ENCODE data around the gene GPC6.

DNA sequence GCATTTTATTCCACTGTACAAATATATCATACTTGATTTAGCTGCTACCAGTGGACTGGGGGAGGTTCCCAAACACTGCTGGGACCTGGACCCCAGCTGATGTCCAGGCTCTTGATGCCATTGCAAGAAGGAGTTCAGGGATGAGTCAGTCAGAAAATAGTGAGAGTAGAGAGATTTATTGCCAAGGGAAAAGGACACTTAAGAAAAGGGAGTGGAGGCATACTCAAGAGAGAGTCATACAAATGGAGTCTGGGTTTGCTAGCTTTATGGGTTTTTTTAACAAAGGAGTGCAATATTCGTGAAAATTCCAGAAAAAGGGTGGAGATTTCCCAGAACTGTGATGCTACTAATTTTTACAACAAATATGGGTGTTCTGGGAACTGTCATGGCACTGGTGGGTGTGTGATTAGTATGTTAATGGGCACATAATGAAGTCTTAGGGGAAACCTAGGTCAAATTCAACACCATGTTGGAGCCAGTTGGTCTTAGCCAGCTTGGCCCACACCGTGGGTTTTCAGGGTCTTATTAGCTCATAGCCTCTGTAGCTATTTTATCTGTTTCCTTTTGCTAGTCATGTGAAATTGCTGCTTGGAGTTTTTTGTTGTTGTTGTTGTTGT is 36.2 kb downstream of the GPC6 start:
- TF ChIP-seq, protein P1, sequence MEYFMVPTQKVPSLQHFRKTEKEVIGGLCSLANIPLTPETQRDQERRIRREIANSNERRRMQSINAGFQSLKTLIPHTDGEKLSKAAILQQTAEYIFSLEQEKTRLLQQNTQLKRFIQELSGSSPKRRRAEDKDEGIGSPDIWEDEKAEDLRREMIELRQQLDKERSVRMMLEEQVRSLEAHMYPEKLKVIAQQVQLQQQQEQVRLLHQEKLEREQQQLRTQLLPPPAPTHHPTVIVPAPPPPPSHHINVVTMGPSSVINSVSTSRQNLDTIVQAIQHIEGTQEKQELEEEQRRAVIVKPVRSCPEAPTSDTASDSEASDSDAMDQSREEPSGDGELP (CRISPR knock-in tag; IDR thresholded peaks at IDR 0.05; ENCODE audit: borderline replicate concordance) = no peak
- TF ChIP-seq SMARCE1 (IDR thresholded peaks at IDR 0.05) (no peak), STAT6 (CRISPR knock-in tag; IDR thresholded peaks at IDR 0.05) (no peak), STAT5A (IDR thresholded peaks at IDR 0.05; ENCODE audit: borderline replicate concordance, low read length) (0 out of 2 replicates have a peak, but pooled peaks have one; percentile 2)
